ENCODE results near the gene DBP.

- TF ChIP-seq GLI2 (tag by site-specific recombination; IDR thresholded peaks at IDR 0.05; ENCODE audit: borderline replicate concordance, low read depth): no peak
- 0 out of 2 replicates have a peak, but pooled peaks have one; percentile 24 for TF ChIP-seq CTCF (tag by site-specific recombination; IDR thresholded peaks at IDR 0.05)
- TF ChIP-seq ZNF560 (tag by site-specific recombination; IDR thresholded peaks at IDR 0.05; ENCODE audit: borderline replicate concordance): no peak
Observed at GRCh38 chr19:48618916-48619691, 18.1 kb downstream of the DBP start, which contains the start of the genes RPL18 and SPHK2.
